Thyroid gland (tissue), 4 donors: ENCODE results near the gene FNDC3B.

Experiments
- CTCF ChIP-seq, 6 experiments: fragments of 200-600 bp in 3 of 6; fragments of 450-650 bp in 3 of 6; sonication (generic) in 3 of 6; IDR thresholded peaks; one replicate each; pipeline ENCODE4 v1.5.1; 2016 to 2019; ENCODE audit warnings: antibody characterized with exemption in 6 of 6, mild to moderate bottlenecking in 2 of 6, inconsistent platforms in 1 of 6, moderate library complexity in 1 of 6
- POLR2A ChIP-seq, 2 donors: fragments of 450-650 bp; IDR thresholded peaks; one replicate each; pipeline ENCODE4 v1.6.1; 2017; ENCODE audit warnings: antibody characterized with exemption in 2 of 2, mild to moderate bottlenecking in 2 of 2, moderate library complexity in 1 of 2

GRCh38 chr3:172107403-172107802 lies 68.0 kb downstream of the FNDC3B start:
- TF ChIP-seq CTCF (IDR thresholded peaks at IDR 0.05): no peak
- no peak for TF ChIP-seq POLR2A (IDR thresholded peaks at IDR 0.05)
